Peyer's patch (tissue), 4 donors: Measurements from ENCODE around the gene HS3ST3B1. TPM values are rescaled to one million over a fixed set of nuclear protein-coding genes. Genes with fewer than 3 reads are reported as not detected.

ENCODE experiments used
- DNase-seq, 3 donors: peaks; one replicate each; pipeline ENCODE4 v3.0.0-alpha.2; 2017 to 2019
- H3K27ac ChIP-seq, 4 donors: fragments of 200-600 bp; sonication (generic); one replicate each; pipeline ENCODE4 v1.5.1; 2016 to 2019
- H3K27me3 ChIP-seq, 2 donors: fragments of 200-600 bp; sonication (generic); one replicate each; pipeline ENCODE4 v1.5.1; 2019
- H3K36me3 ChIP-seq, 3 donors: fragments of 200-600 bp; sonication (generic); one replicate each; pipeline ENCODE4 v1.5.1; 2016 to 2019
- H3K4me1 ChIP-seq, 4 donors: fragments of 200-600 bp; sonication (generic); one replicate each; pipeline ENCODE4 v1.5.1; 2016 to 2019
- H3K4me3 ChIP-seq, 4 donors: fragments of 200-600 bp; sonication (generic); 1 replicate in 3 of 4; 2 replicates in 1 of 4; pipeline ENCODE4 v1.5.1; 2016 to 2019; ENCODE audit warnings: mild to moderate bottlenecking in 1 of 4
- H3K9me3 ChIP-seq, 4 donors: fragments of 200-600 bp; sonication (generic); one replicate each; pipeline ENCODE4 v1.5.1; 2016 to 2019; ENCODE audit warnings: mild to moderate bottlenecking in 1 of 4
- CTCF ChIP-seq, 6 experiments: fragments of 450-650 bp in 4 of 6; fragments of 200-600 bp in 2 of 6; sonication (generic) in 1 of 6; IDR thresholded peaks; one replicate each; pipeline ENCODE4 v1.5.1; 2017 to 2019; ENCODE audit warnings: antibody characterized with exemption in 6 of 6, mild to moderate bottlenecking in 3 of 6, moderate library complexity in 1 of 6
- POLR2A ChIP-seq, 2 donors: fragments of 450-650 bp; IDR thresholded peaks; one replicate each; pipeline ENCODE4 v1.5.1; 2017; ENCODE audit warnings: antibody characterized with exemption in 2 of 2, mild to moderate bottlenecking in 2 of 2, moderate library complexity in 2 of 2
- total RNA-seq, 4 donors: library from RNA; depleted of rRNA; stranded (reverse); fragments of >200 nt; gene quantifications; one replicate each; pipeline ENCODE4 v1.1.0, GENCODE V29; 2016

Gene HS3ST3B1
- total RNA-seq, 4 donors from 2014 or later: 2.1 to 5.4 (median 3.3) TPM

GRCh38 chr17:14303343-14304221 lies 2.7 kb downstream of the HS3ST3B1 start:
- no peak for TF ChIP-seq POLR2A (IDR thresholded peaks at IDR 0.05)
- TF ChIP-seq CTCF (IDR thresholded peaks at IDR 0.05): no peak
- H3K4me1 ChIP-seq: peaks cover 0 to 43% (median 2%) of the 10 kb centered on the region in 4 donors
- H3K27me3 ChIP-seq: peaks cover 0 to 23% of the 10 kb centered on the region in 2 donors
- no peaks in the 10 kb centered on the region for H3K36me3 ChIP-seq
- no peaks in the 10 kb centered on the region for H3K9me3 ChIP-seq
- no peak for DNase-seq
- H3K27ac ChIP-seq: peak overlapping the region in 3 of 4 donors; percentile 81 to 89 (median 87)
- H3K4me3 ChIP-seq: peak overlapping the region; percentile 63 to 77 (median 64)

GRCh38 chr17:14304222-14304772 lies 3.4 kb downstream of the HS3ST3B1 start:
- Histone ChIP-seq H3K9me3 (no peaks in the 10 kb centered on the region), H3K36me3 (no peaks in the 10 kb centered on the region), H3K4me3 (peak overlapping the region; percentile 27 to 77 (median 64)), H3K4me1 (peaks cover 0 to 37% (median 3%) of the 10 kb centered on the region in 4 donors), H3K27me3 (peaks cover 0 to 18% of the 10 kb centered on the region in 2 donors), H3K27ac (peak overlapping the region in 3 of 4 donors; percentile 46 to 89 (median 81))
- TF ChIP-seq POLR2A (IDR thresholded peaks at IDR 0.05): no peak
- TF ChIP-seq CTCF (IDR thresholded peaks at IDR 0.05): no peak
- no peak for DNase-seq

- H3K36me3 ChIP-seq: no peaks in the 10 kb centered on the region
- no peak for TF ChIP-seq CTCF (IDR thresholded peaks at IDR 0.05)
- no peak for TF ChIP-seq POLR2A (IDR thresholded peaks at IDR 0.05)
- H3K4me3 ChIP-seq: no peak overlapping the region
- peaks cover 0 to 13% of the 10 kb centered on the region in 2 donors for H3K27me3 ChIP-seq
- DNase-seq: no peak
- peak overlapping the region in 2 of 4 donors; percentile 46 to 89 for H3K27ac ChIP-seq
- no peaks in the 10 kb centered on the region for H3K9me3 ChIP-seq
- H3K4me1 ChIP-seq: peaks cover 0 to 35% (median 2%) of the 10 kb centered on the region in 4 donors
Observed at GRCh38 chr17:14304773-14305517, 4.1 kb downstream of the HS3ST3B1 start.

- H3K4me1 ChIP-seq: peaks cover 0 to 32% (median 2%) of the 10 kb centered on the region in 4 donors
- no peak overlapping the region for H3K27ac ChIP-seq
- H3K4me3 ChIP-seq: no peak overlapping the region
- H3K9me3 ChIP-seq: no peaks in the 10 kb centered on the region
- peaks cover 0 to 13% of the 10 kb centered on the region in 2 donors for H3K27me3 ChIP-seq
- no peak for TF ChIP-seq CTCF (IDR thresholded peaks at IDR 0.05)
- no peak for TF ChIP-seq POLR2A (IDR thresholded peaks at IDR 0.05)
- H3K36me3 ChIP-seq: no peaks in the 10 kb centered on the region
- DNase-seq: no peak
Observed at GRCh38 chr17:14305785-14306496, 5.1 kb downstream of the HS3ST3B1 start.

GRCh38 chr17:14306596-14306995 lies 5.7 kb downstream of the HS3ST3B1 start:
- peaks cover 0 to 26% (median 2%) of the 10 kb centered on the region in 4 donors for H3K4me1 ChIP-seq
- no peak overlapping the region for H3K27ac ChIP-seq
- H3K27me3 ChIP-seq: peaks cover 0 to 13% of the 10 kb centered on the region in 2 donors
- TF ChIP-seq CTCF (IDR thresholded peaks at IDR 0.05): no peak
- no peak for TF ChIP-seq POLR2A (IDR thresholded peaks at IDR 0.05)
- no peak overlapping the region for H3K4me3 ChIP-seq
- no peak for DNase-seq
- H3K9me3 ChIP-seq: no peaks in the 10 kb centered on the region
- no peaks in the 10 kb centered on the region for H3K36me3 ChIP-seq
